Measurements from ENCODE around the gene ACTRT3.
A peak's percentile ranks its signal among the peaks of the same experiment; 100 is the strongest.

The ACTRT3 gene

GRCh38 chr3:169769287-169770181 is at the start of gene ACTRT3:
Gene ACTRT3 (minus strand): TSS chr3:169769561. CDS start chr3:169769520, 41 bp downstream.
- Mint-ChIP-seq H3K36me3 (ENCODE audit: low read depth) (peaks cover 11% of the 10 kb centered on the region), H3K27me3 (ENCODE audit: low read depth) (no peaks in the 10 kb centered on the region), H3K27ac (peak within 1 kb of the TSS; percentile 94 to 96 (median 95)), H3K9me3 (peaks cover 10% of the 10 kb centered on the region), H3K4me1 (peaks cover 23% of the 10 kb centered on the region), H3K4me3 (peak within 1 kb of the TSS; percentile 93 to 98 (median 94))
- no peak for TF ChIP-seq CTCF (IDR thresholded peaks at IDR 0.05; ENCODE audit: unreplicated experiment in 3 of 3)

- H3K4me3 Mint-ChIP-seq, result no peak overlapping the region
- H3K4me1 Mint-ChIP-seq, result no peaks in the 10 kb centered on the region
- H3K27me3 Mint-ChIP-seq (ENCODE audit: low read depth), result no peaks in the 10 kb centered on the region
- H3K9me3 Mint-ChIP-seq, result peaks cover 11% of the 10 kb centered on the region
- no peak overlapping the region for H3K27ac Mint-ChIP-seq
- no peak for TF ChIP-seq CTCF (IDR thresholded peaks at IDR 0.05; ENCODE audit: unreplicated experiment in 3 of 3)
- no peaks in the 10 kb centered on the region for H3K36me3 Mint-ChIP-seq (ENCODE audit: low read depth)
Measured at GRCh38 chr3:169818316-169818715, 49.0 kb upstream of the ACTRT3 start.

- H3K27ac Mint-ChIP-seq, result no peak overlapping the region
- no peak for TF ChIP-seq CTCF (IDR thresholded peaks at IDR 0.05; ENCODE audit: unreplicated experiment in 3 of 3)
- no peaks in the 10 kb centered on the region for H3K36me3 Mint-ChIP-seq (ENCODE audit: low read depth)
- H3K9me3 Mint-ChIP-seq, result peaks cover 16% of the 10 kb centered on the region
- no peaks in the 10 kb centered on the region for H3K27me3 Mint-ChIP-seq (ENCODE audit: low read depth)
- peaks cover 9% of the 10 kb centered on the region for H3K4me1 Mint-ChIP-seq
- no peak overlapping the region for H3K4me3 Mint-ChIP-seq
Measured at GRCh38 chr3:169815590-169816150, 46.3 kb upstream of the ACTRT3 start.

- no peaks in the 10 kb centered on the region for H3K36me3 Mint-ChIP-seq (ENCODE audit: low read depth)
- no peaks in the 10 kb centered on the region for H3K27me3 Mint-ChIP-seq (ENCODE audit: low read depth)
- peaks cover 16% of the 10 kb centered on the region for H3K9me3 Mint-ChIP-seq
- H3K4me3 Mint-ChIP-seq, result peak overlapping the region; percentile 67 to 94 (median 80)
- peaks cover 9% of the 10 kb centered on the region for H3K4me1 Mint-ChIP-seq
- no peak for TF ChIP-seq CTCF (IDR thresholded peaks at IDR 0.05; ENCODE audit: unreplicated experiment in 3 of 3)
- H3K27ac Mint-ChIP-seq, result peak overlapping the region in 1 of 3 experiments; percentile 55
Measured at GRCh38 chr3:169813757-169814517, 44.6 kb upstream of the ACTRT3 start.

- H3K9me3 Mint-ChIP-seq, result peaks cover 16% of the 10 kb centered on the region
- no peaks in the 10 kb centered on the region for H3K27me3 Mint-ChIP-seq (ENCODE audit: low read depth)
- H3K27ac Mint-ChIP-seq, result peak overlapping the region; percentile 14 to 64 (median 55)
- no peak for TF ChIP-seq CTCF (IDR thresholded peaks at IDR 0.05; ENCODE audit: unreplicated experiment in 3 of 3)
- peak overlapping the region; percentile 67 to 94 (median 80) for H3K4me3 Mint-ChIP-seq
- H3K4me1 Mint-ChIP-seq, result peaks cover 9% of the 10 kb centered on the region
- no peaks in the 10 kb centered on the region for H3K36me3 Mint-ChIP-seq (ENCODE audit: low read depth)
Measured at GRCh38 chr3:169813278-169813677, 43.9 kb upstream of the ACTRT3 start.

All from nephron (organoid).